DND-41 (cell line): ENCODE results near the gene JADE2.

Experiments used
- ATAC-seq: fragments of 200-7000 bp; cut with Tn5 transposase; 3 replicates; pipeline ENCODE4 v1.9.1; 2021; ENCODE audit warnings: low read depth; ENCODE audit not compliant: insufficient read depth
- DNase-seq: peaks from one replicate; pipeline ENCODE4 v3.0.0-alpha.2; 2020
- H2AFZ ChIP-seq: 2 replicates; pipeline ENCODE4 v1.6.0; 2012; ENCODE audit warnings: low read depth, low read length
- H3K27ac ChIP-seq: 2 replicates; pipeline ENCODE4 v1.5.1; 2012; ENCODE audit warnings: low read length, inconsistent platforms
- H3K27me3 ChIP-seq: fragments of 200-600 bp; sonication (generic); 2 replicates; pipeline ENCODE4 v1.6.0; 2012; ENCODE audit warnings: low read length, mild to moderate bottlenecking, inconsistent platforms; ENCODE audit not compliant: insufficient read depth, poor library complexity
- H3K36me3 ChIP-seq: 2 replicates; pipeline ENCODE4 v1.5.1; 2012; ENCODE audit warnings: low read length, inconsistent platforms; ENCODE audit not compliant: insufficient read depth
- H3K4me1 ChIP-seq: 2 replicates; pipeline ENCODE4 v1.5.1; 2012; ENCODE audit warnings: mild to moderate bottlenecking, low read length; ENCODE audit not compliant: insufficient read depth
- H3K4me2 ChIP-seq: 2 replicates; pipeline ENCODE4 v1.6.0; 2012; ENCODE audit warnings: mild to moderate bottlenecking, moderate library complexity, low read length, inconsistent platforms; ENCODE audit not compliant: insufficient read depth
- H3K4me3 ChIP-seq, 2 experiments: fragments of 200-600 bp in 1 of 2; shearing (Covaris generic) in 1 of 2; 2 replicates each; pipeline ENCODE4 v1.5.1; 2012 to 2016; ENCODE audit warnings: inconsistent platforms in 2 of 2, low read length in 2 of 2, mild to moderate bottlenecking in 2 of 2, low read depth in 1 of 2, moderate library complexity in 1 of 2
- H3K79me2 ChIP-seq: 2 replicates; pipeline ENCODE4 v1.6.0; 2012; ENCODE audit warnings: low read length, inconsistent platforms; ENCODE audit not compliant: insufficient read depth
- H3K9ac ChIP-seq: 2 replicates; pipeline ENCODE4 v1.6.0; 2012; ENCODE audit warnings: low read depth, mild to moderate bottlenecking, inconsistent platforms, low read length, moderate library complexity
- H3K9me3 ChIP-seq: 2 replicates; pipeline ENCODE4 v1.5.1; 2012; ENCODE audit warnings: low read length, moderate library complexity, mild to moderate bottlenecking, inconsistent platforms; ENCODE audit not compliant: insufficient read depth, severe bottlenecking
- H4K20me1 ChIP-seq: 2 replicates; pipeline ENCODE4 v1.6.0; 2012; ENCODE audit warnings: low read length; ENCODE audit not compliant: insufficient read depth
- CTCF ChIP-seq: IDR thresholded peaks from 2 replicates; pipeline ENCODE4 v1.5.1; 2012; ENCODE audit warnings: borderline replicate concordance, low read length, moderate library complexity, mild to moderate bottlenecking; ENCODE audit not compliant: poor library complexity, severe bottlenecking; ENCODE audit errors: extremely low read depth
- EZH2 ChIP-seq: IDR thresholded peaks from 3 replicates; pipeline ENCODE4 v1.6.1; 2012; ENCODE audit warnings: borderline replicate concordance, low read depth, mild to moderate bottlenecking, moderate library complexity, low read length, inconsistent platforms; ENCODE audit not compliant: severe bottlenecking

The JADE2 gene

DNA sequence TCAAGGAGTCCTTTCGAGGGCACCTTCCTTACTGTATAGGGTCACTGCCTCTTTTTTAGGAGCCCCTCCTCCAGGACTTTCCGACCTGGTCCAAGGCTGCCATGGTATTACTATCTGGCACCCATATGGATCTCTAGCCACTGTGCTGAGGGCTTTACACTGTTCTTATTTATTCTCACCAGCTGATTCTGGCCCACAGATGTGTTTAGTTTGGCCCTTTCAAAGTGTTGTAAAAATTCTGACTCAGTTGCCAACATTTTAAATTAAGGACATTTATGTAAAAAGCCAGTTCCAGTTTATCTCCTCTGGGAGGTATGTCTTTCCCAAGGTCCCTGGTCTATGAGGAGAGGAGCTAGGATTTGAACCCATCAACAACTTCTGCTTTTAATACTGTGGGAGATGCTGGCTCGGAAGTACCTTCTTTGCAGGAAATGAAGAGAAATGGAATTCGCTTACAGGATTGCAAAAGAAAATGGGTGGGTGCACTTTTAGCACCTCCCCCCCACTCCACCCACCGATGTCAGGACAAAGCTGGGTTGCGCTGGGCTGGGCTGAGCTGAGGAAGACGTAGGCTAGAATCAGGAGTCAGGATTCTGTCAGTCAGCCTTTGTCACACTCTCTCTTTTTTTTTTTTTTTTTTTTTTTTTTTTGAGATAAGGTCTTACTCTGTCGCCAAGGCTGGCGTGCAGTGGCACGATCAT lies 7.8 kb downstream of the JADE2 start:
- no peak overlapping the region for H3K4me2 ChIP-seq
- H3K4me3 ChIP-seq: no peak overlapping the region
- H4K20me1 ChIP-seq: peaks cover 97% of the 10 kb centered on the region
- peaks cover 65% of the 10 kb centered on the region for H3K36me3 ChIP-seq
- H3K9me3 ChIP-seq: no peaks in the 10 kb centered on the region
- H3K4me1 ChIP-seq: peaks cover 16% of the 10 kb centered on the region
- H3K27ac ChIP-seq: no peak overlapping the region
- H3K79me2 ChIP-seq: peaks cover 100% of the 10 kb centered on the region
- H2AFZ ChIP-seq: no peak overlapping the region
- ATAC-seq: no peak
- H3K9ac ChIP-seq: no peak overlapping the region
- TF ChIP-seq EZH2: no peak
- no peaks in the 10 kb centered on the region for H3K27me3 ChIP-seq
- no peak for DNase-seq

GRCh38 chr5:134534058-134534725 lies 8.7 kb downstream of the JADE2 start:
- peaks cover 90% of the 10 kb centered on the region for H4K20me1 ChIP-seq
- H2AFZ ChIP-seq: no peak overlapping the region
- H3K27me3 ChIP-seq: no peaks in the 10 kb centered on the region
- no peak overlapping the region for H3K9ac ChIP-seq
- H3K4me2 ChIP-seq: no peak overlapping the region
- TF ChIP-seq EZH2: no peak
- TF ChIP-seq CTCF: no peak
- ATAC-seq (no peak), DNase-seq (no peak)
- H3K4me3 ChIP-seq: no peak overlapping the region
- no peaks in the 10 kb centered on the region for H3K9me3 ChIP-seq
- H3K79me2 ChIP-seq: peaks cover 95% of the 10 kb centered on the region
- H3K27ac ChIP-seq: no peak overlapping the region
- peaks cover 64% of the 10 kb centered on the region for H3K36me3 ChIP-seq
- H3K4me1 ChIP-seq: peaks cover 7% of the 10 kb centered on the region; the same call in 1 of the 2 replicates

- Histone ChIP-seq H3K4me2 (no peak overlapping the region), H3K4me3 (no peak overlapping the region), H3K4me1 (peaks cover 2% of the 10 kb centered on the region; the same call in 1 of the 2 replicates), H3K27me3 (no peaks in the 10 kb centered on the region), H2AFZ (no peak overlapping the region), H3K79me2 (peaks cover 92% of the 10 kb centered on the region), H3K36me3 (peaks cover 66% of the 10 kb centered on the region), H3K27ac (no peak overlapping the region), H3K9ac (no peak overlapping the region), H4K20me1 (peaks cover 90% of the 10 kb centered on the region), H3K9me3 (no peaks in the 10 kb centered on the region)
- ATAC-seq: no peak
- DNase-seq: no peak
- TF ChIP-seq CTCF (no peak), EZH2 (no peak)
These were observed 9.2 kb downstream of the JADE2 start for GRCh38 chr5:134534726-134535110.

GRCh38 chr5:134536876-134537275 lies 11.4 kb downstream of the JADE2 start:
- 0 out of 2 replicates have a peak overlapping the region, but pooled peaks have one; percentile 1 for H3K27ac ChIP-seq
- DNase-seq (peak; percentile 41), ATAC-seq (peak; percentile 74)
- no peak overlapping the region for H3K4me3 ChIP-seq
- H3K79me2 ChIP-seq: peaks cover 80% of the 10 kb centered on the region
- peaks cover 81% of the 10 kb centered on the region for H3K36me3 ChIP-seq
- peaks cover 90% of the 10 kb centered on the region for H4K20me1 ChIP-seq
- H3K9me3 ChIP-seq: no peaks in the 10 kb centered on the region
- H3K4me1 ChIP-seq: no peaks in the 10 kb centered on the region; the same call in 1 of the 2 replicates
- H3K9ac ChIP-seq: no peak overlapping the region
- no peak overlapping the region for H3K4me2 ChIP-seq
- H3K27me3 ChIP-seq: no peaks in the 10 kb centered on the region
- TF ChIP-seq CTCF: no peak
- TF ChIP-seq EZH2: no peak
- no peak overlapping the region for H2AFZ ChIP-seq
